ENCODE measurements around the gene GRAMD2A.
A peak's percentile ranks its signal among the peaks of the same experiment; 100 is the strongest.

GRAMD2A gene

GRCh38 chr15:72202801-72203506, 5.4 kb upstream of the GRAMD2A start:
- DNase-seq (ENCODE audit: low read depth in 2 of 2): no peak
- H3K4me3 ChIP-seq (replicated peaks in 1 of 2; ENCODE audit: low read depth in 2 of 2, low read length in 2 of 2): no peak overlapping the region

GRCh38 chr15:72202302-72202701, 4.7 kb upstream of the GRAMD2A start:
- no peak overlapping the region for H3K4me3 ChIP-seq (replicated peaks in 1 of 2; ENCODE audit: low read depth in 2 of 2, low read length in 2 of 2)
- no peak for DNase-seq (ENCODE audit: low read depth in 2 of 2)
- TF ChIP-seq CTCF (IDR thresholded peaks at IDR 0.05; ENCODE audit: low read depth, low read length): no peak

More at GRCh38 chr15:72202801-72203506, 5.4 kb upstream of the GRAMD2A start:
- TF ChIP-seq CTCF (IDR thresholded peaks at IDR 0.05; ENCODE audit: low read depth, low read length): no peak

- no peak overlapping the region for H3K4me3 ChIP-seq (replicated peaks in 1 of 2; ENCODE audit: low read depth in 2 of 2, low read length in 2 of 2)
- TF ChIP-seq CTCF (IDR thresholded peaks at IDR 0.05; ENCODE audit: low read depth, low read length): no peak
- no peak for DNase-seq (ENCODE audit: low read depth in 2 of 2)
Observed at GRCh38 chr15:72201391-72201921, 3.9 kb upstream of the GRAMD2A start.

GRCh38 chr15:72200395-72201237, 3.0 kb upstream of the GRAMD2A start:
- DNase-seq (ENCODE audit: low read depth in 2 of 2): no peak
- no peak for TF ChIP-seq CTCF (IDR thresholded peaks at IDR 0.05; ENCODE audit: low read depth, low read length)
- H3K4me3 ChIP-seq (replicated peaks in 1 of 2; ENCODE audit: low read depth in 2 of 2, low read length in 2 of 2): no peak overlapping the region

GRCh38 chr15:72199721-72200212, 2.2 kb upstream of the GRAMD2A start:
- peak; percentile 74 to 84 for DNase-seq (ENCODE audit: low read depth in 2 of 2)
- H3K4me3 ChIP-seq (replicated peaks in 1 of 2; ENCODE audit: low read depth in 2 of 2, low read length in 2 of 2): no peak overlapping the region
- peak; percentile 92 for TF ChIP-seq CTCF (IDR thresholded peaks at IDR 0.05; ENCODE audit: low read depth, low read length)

GRCh38 chr15:72199205-72199515, 1.6 kb upstream of the GRAMD2A start:
- TF ChIP-seq CTCF (IDR thresholded peaks at IDR 0.05; ENCODE audit: low read depth, low read length): no peak
- no peak overlapping the region for H3K4me3 ChIP-seq (replicated peaks in 1 of 2; ENCODE audit: low read depth in 2 of 2, low read length in 2 of 2)
- no peak for DNase-seq (ENCODE audit: low read depth in 2 of 2)

All from cardiac fibroblast (primary cell).